NCI-H146 treated with DMSO at 0.1 percent for 48 hours (cell line): ENCODE measurements around the gene IKZF3.
"Not testable (repeated sequence)": the region's sequence is repeated elsewhere in the genome, so short reads cannot be mapped to it uniquely, and the experiment has no call there.

Source experiments
- DNase-seq: peaks from one replicate; lab custom pipeline; 2025; ENCODE audit not compliant: unreplicated experiment; lab: John Stamatoyannopoulos, UW

The IKZF3 gene

DNA sequence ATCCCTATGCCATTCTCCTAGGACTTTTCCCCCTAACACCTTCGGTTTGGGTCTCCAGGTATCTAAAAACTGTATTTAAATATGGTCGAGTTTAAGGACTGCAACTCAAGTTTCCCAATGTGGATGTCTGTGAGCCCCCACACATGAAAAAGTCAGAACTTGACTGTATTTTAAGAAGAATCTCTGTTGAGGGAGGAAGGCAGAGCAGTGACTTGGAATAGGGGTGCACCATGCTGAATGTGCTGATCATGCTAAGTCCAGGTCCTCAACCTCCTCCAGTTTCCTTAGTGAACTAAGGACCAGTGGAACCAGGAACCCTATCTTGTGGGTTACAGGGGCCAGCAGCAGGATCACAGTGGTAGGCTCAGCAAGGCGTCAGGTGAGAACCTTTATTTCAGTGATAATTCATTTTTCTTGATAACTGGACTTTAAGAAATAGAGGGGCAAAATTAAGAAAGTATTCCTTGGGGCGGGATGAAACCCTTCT, 106.9 kb downstream of the IKZF3 start:
- DNase-seq: no peak

DNA sequence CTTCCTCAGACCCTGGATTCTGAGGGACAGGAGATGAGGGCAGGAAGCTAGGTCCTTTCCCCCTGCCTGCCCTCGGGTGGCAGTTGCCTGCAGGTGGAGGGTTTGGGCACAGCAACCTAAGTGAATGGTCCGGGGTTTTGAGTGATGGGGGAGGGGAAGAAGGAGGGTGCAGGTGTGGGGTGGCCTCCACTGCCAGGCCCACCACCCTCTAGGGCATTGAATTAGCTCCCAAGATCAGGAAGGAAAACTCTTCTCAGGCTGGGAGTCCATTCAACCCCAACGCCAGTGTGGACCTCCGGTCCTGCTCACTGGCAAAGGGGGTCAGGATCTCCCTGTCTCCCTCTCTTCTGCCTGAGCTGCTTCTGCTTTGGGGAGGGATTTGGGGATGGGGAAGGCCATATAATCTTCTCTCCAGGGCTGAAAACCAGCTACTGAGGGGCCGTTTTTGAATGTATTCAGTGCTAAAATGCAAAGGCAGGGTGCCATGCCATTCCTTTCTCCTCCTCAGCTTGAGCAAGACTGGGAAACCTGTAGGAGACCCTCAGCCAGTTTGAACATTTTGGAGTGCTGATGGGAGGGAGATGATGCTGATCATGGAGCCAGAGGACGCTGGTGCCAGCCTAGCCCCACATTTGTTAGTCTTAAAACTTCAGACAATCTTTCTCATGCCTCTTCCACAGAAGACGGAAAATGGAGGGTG, 107.6 kb downstream of the IKZF3 start:
- DNase-seq: no peak

DNA sequence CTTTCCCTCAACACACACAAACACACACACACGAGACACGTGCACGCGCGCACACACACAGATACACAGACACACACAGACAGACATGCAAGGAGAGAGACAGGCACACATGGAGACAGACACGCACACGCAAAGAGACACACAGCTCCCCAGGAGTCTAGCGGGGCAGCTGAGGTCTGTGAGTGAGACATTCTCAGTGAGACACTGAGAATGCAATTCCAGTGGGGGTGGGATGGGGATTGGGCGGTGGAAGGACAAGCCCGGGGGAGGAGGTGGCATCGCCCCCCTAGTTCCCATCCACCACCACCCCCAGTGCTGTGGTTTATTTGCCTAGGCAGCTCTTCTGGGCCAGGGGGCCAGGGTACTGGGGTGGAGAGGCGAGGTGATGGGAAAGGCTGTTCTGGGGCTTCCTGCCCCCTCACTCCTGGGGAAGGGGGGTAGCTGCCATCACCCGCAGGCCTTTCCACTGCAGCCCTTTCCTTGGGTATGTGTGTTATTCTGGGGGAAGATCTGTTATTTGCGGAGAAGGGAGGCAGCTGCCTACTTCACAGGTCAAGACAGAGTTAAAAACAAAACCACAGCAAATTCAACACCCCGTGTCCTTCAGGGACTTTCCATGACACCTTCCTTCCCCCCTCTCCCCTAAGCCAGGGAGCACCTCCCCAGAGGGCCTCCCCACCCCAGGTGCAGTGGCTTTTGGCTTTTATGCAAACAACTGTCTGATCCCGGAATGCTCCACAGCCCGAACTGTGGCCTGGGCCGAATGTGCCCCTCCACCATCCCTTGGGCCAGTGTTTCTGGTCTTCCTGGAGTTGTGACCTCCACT, 108.3 kb downstream of the IKZF3 start:
- DNase-seq: no peak

DNA sequence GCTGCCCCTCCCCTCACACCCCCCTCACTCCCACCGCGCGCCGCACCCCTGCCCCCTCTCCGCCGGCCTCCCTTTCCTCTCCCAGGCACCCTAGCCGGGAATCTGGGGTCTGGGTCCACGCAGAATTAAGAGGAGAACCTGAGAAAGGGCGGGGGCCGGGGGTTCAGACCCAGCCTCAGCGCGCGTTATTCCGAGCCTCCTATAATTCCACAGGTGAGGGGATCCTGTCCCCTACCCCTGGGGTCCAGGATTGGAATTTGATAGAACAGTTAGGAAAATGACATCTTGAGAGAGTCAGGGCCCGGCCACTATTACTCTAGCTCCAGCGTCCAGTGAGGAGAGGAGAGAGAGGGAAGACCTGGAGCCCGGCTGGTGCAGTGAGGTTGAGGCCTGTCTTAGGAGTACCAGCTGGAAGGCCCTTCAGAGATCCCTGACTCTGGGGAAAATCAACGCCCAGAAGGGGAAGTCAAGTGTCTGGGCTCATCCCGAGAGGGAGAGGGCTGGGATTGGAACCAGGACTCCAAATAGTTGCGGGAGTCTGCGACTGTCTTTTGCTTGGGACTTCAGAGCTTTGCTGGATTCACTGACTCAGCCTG, 109.1 kb downstream of the IKZF3 start:
- DNase-seq: no peak

DNA sequence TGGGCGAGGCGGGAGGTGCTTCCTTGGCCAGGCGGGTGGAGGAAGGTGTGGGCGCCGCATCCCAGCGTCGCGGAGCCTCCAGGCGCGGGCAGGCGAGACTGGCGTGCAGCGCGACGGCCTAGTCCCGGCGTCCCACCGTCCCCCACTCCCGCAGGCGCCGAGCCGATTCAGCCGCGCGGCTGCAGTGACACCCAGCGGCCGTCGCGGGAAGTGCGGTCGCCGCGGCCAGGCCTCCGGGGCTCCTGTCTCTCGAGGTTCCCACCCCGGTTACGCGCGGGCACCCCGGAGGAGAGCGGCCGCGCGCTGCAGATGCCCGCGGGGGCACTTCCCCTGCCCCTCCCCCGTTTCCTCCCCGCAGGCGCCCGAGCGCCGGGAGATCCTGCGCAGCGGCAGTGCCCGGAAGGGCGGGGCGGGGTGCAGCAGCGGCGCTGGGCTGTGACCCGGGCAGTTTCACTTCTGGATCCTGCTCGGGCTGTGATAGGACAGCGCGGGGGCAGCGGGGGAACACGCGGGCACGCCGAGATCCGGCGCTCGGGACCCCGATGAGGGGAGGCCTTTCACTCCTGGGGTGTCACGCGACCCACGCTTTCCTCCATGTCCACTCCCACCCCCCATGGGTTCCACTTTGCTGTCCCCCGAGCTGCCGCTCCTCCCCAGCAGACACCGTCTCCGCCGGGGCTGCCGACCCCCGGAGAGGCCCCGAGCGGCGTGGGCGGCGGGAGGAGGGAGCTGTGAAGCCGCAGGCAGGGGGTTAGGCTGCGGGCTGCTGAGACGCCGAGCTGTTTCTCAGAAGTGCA, 109.8 kb downstream of the IKZF3 start:
- peak; percentile 54 for DNase-seq

DNA sequence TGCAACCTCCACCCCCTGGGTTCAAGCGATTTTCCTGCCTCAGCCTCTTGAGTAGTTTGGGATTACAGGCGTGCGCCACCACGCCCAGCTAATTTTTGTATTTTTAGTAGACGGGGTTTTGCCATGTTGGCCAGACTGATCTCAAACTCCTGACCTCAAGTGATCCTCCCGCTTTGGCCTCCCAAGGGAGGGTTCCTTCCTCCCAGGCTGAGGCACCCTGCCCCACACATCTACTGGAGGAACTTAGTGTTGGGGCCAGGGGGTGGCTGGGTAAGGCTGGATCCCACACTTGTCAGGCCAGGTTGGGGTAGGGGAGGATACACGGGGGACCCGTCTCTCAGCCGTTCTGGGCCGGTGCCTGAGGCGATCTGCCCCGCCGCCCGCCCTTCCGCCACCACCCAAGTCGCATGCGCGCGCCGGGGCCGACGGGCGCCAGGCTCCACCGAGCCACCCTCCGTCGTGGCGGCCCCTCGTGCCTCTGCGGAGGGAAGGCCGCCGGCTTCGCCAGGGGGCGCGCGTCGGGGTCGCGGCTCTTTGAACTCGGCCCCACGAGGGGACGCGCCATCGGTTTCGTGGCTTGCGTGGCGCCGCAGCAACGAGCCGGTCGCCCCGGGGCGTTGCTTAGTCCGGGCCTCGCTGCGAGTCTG, 110.5 kb downstream of the IKZF3 start:
- no peak for DNase-seq

DNA sequence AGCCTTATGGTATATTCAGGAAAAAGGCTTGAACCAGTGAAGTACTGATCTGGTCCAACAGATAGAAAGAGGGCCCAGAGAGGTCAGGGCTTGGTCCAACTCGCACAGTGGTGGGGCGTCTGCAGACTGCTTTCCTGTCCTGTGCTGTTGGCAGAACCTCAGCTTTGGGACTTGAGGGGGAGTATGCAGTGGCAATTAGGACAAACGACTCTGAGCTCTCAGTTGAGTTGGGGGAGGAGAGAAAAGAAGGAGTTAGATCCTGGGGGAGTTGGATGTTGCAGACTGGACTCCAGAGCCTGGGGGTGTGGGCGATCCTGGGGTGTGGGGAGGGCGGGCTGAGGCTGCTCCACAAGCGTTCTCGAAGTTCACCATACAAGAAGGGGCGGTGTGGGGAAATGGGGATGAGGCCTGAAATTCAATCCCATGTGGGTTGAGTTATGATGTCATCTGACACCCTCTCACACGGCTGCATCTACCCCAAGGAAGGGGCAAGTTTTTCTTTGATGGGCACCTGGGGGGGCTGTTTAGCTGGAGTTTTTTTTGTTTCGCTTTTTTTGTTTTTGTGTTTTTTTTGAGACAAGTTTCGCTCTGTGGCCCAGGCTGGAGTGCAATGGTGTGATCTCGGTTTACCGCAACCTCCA, 111.8 kb downstream of the IKZF3 start:
- DNase-seq: no peak

DNA sequence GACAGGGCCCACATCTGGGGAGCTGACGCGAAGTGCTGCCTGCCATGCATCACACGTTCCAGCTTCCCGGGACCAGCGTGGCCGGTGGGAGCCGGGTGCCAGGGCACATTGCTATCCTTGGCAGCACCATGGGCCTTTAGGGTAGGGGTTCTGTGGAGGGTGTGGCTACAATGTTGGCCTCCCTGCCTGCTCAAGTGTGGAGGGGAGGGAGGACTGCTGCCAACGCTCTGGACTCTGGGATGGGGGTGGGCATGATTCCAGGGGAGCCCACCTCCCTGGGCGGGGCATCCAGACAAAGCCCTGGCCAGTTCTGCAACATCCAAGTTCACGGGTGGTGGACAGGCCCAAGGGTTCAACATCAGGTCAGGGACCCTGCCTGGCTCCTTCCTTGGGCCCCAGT, 112.5 kb downstream of the IKZF3 start:
- no peak for DNase-seq

DNA sequence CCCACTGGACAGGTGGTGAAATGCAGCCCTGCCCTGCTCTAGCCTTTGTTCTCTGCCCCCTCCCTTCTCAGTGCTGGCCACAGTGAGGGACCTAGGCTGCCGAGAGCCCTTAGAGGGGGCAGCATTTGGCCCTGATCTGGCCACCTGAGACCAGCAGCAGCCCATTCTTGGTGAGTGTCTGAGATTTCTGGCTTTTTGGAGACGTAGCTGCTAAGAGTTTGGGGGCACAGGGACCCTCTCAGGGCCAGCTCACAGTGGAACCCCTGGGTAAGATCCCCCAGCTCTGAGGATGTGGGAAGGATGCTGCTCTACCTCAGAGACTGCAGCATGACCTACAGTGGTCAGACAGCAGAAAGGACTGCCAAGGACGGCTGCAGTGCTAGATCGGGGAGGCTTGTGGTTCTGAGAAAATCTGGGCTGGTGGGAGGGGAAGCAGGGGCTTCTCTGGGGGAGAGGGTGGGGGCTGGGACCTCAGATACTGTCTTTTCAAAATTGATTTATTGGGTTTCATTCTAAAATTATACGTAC, 113.0 kb downstream of the IKZF3 start:
- no peak for DNase-seq

DNA sequence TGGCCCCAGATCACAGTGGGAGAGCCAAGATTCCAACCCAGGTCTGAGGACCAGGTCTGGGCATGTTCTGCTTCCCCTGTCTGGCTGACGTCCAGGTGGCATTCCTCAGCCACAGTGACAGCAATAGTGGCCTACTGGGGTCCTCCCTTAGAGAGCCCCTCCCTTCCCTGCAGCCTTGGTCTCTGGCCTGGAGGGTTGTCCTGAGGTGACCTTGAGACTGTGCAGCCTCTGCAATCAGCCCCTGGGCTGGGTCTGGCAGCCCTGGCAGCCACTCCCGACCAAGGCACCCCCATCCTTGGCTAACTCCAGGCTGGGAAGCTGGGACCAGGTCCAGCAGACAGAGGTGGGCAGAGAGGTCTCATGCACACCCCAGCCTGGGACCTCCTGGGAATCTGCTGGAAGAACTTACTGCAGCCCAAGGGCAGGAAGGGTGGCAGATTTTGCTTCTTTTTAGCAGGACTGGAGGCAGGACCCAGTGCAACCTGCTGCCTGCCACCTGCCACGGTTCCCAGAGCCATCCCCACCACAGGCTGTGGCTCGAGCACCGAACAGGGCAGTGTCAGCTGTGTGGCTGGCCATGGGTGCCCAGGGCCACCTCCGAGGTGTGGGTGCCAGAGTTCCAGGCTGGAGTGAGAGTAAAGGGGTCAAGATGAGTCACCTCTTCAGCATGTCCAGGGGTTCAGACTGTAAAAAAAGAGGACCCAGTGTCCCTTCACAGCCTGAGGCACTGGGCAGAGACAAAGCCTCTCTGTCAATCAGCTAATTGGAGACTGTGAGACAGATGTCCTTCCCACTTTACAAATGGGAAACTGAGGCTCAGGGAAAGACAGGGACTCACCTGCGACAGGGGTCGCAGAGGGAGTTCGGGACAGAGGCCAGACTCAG, 113.7 kb downstream of the IKZF3 start:
- no peak for DNase-seq

DNA sequence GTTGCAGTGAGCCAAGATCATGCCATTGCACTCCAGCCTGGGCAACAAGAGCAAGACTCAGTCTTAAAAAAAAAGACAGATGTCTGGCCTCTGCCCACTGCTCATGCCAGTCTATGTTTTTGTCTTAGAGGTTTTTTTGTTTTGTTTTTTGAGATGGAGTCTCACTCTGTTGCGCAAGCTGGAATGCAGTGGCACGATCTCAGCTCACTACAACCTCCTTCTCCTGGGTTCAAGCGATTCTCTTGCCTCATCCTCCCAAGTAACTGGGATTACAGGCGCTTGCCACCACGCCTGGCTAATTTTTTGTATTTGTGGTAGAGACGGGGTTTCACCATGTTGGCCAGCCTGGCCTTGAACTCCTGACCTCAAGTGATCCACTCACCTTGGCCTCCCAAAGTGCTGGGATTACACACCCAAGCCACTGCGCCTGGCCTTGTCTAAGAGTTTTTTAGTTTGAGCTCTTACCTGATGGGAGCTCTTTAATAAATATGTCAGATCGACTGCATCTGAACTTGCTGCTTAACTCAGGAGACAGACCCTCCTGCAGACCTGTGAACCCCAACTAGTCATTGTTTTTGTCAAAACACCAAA, 115.6 kb downstream of the IKZF3 start:
- not testable (repeated sequence) for DNase-seq

DNA sequence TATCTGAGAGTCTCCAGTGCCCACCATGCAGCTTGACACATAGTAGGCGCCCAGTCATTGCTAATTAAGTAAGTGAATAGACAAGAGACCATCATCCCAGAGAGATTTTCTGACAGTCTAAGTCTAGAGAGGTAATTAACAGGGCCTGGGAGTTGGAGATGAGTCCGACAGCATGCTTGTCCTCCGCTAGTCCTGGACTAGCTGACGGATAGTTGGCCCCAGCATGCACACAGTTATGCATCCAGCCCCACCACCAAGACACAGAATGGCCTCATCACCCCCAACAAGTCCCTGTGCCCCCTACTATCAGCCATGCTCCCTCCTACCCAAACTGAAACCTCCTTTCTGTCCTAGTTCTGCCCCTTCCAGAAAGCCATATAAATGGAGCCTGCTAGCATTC, 116.4 kb downstream of the IKZF3 start:
- DNase-seq: no peak

DNA sequence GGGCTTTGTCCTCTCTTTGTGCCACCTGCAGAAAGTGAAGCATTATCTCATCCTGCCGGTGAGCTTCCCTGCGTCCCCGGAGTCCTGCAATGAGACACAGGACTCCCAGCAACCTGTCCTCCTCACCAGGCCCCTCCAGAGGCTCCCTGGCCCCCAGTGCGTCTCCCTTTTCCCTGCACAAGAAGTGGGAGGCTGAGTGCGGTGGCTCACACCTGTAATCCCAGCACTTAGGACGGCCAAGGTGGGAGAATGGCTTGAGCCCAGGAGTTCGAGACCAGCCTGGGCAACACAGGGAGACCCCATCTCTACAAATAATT, 118.0 kb downstream of the IKZF3 start:
- no peak for DNase-seq

DNA sequence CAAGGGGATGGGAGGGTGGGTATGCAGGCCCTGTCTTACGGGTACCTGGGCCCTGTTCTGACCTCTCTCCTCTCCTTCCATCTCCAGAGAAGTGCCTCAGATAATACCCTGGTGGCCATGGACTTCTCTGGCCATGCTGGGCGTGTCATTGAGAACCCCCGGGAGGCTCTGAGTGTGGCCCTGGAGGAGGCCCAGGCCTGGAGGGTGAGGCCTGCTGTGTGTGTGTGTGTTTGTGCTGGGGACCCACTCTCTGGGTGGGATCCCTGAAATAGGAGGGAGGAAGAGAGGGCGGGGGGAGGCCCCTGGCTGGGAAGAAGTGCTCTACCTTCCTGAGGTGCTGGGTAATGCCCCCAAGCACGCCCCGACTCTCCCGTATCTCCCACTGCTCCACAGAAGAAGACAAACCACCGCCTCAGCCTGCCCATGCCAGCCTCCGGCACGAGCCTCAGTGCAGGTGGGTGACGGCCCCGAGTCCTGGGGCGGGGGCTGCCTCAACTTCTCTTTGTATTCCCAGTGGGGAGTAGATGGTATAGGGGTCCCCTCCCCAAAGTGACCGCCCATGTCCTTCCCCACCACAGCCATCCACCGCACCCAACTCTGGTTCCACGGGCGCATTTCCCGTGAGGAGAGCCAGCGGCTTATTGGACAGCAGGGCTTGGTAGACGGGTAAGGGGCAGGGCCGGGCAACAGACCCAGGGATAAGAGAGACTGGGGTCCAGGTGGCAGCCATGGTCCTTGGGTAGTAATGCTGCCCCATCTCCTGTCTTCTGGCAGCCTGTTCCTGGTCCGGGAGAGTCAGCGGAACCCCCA, 118.6 kb downstream of the IKZF3 start:
- DNase-seq: no peak

DNA sequence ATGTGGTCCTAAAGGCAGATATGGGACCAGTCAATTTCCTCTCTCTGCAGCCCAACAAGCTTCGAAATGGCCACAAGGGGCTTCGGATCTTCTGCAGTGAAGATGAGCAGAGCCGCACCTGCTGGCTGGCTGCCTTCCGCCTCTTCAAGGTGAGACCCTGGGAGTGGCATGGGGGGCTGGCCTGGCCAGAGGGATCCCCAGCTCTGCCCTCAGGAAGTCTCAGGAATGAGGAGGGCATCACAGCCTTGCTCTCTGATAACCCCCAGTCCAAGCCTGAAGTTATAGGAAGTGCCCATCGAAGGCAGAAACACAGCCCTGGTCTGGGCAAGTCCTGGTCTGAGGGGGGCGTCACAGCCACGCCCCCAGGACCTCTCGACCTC, 119.3 kb downstream of the IKZF3 start:
- no peak for DNase-seq

DNA sequence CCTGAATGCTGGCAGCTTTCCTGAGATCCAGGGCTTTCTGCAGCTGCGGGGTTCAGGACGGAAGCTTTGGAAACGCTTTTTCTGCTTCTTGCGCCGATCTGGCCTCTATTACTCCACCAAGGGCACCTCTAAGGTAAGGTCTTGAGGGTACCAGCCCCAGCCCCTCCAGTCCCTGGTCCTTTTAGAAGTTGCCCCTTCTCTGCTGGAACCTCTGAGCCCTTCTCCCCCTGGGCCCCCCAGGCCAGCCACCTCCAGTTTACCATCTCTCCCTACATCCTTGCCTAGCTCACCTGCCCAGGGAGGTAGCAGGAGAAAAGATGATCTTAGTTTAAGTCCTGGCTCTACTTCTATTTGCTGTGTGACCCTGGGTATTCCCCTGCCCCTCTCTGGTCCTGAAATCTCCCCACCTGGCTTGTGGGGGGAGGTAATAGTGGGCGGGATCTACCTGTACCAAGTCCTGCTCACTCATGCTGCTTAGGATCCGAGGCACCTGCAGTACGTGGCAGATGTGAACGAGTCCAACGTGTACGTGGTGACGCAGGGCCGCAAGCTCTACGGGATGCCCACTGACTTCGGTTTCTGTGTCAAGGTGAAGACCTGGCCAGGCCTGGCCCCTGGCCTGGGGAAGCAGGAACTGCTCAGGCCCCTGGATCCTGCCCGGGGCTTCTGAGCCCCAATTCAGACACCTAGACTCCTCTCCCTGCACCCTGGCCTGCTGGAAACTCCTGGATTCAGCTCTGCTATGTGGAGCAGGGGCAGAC, 119.9 kb downstream of the IKZF3 start:
- no peak for DNase-seq

DNA sequence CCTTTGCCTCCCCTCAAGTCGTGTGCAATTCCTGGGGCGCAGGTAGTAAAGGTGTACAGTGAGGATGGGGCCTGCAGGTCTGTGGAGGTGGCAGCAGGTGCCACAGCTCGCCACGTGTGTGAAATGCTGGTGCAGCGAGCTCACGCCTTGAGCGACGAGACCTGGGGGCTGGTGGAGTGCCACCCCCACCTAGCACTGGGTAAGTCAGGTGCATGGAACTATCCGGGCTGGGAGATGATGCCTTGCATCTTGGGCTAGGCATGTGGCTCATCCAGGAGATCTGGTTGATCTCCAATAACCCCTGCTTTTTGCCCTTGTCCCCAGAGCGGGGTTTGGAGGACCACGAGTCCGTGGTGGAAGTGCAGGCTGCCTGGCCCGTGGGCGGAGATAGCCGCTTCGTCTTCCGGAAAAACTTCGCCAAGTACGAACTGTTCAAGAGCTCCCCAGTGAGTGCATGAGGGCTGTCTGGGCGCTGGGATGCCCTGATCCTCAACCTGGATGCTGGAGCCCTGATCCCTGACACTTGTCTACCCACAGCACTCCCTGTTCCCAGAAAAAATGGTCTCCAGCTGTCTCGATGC, 121.2 kb downstream of the IKZF3 start:
- DNase-seq: no peak
